GM21423 (cell line): Measurements from ENCODE around the gene FAAP100.

Experiments
- ATAC-seq: cut with Tn5 transposase; IDR thresholded peaks from one replicate; pipeline ENCODE4 v1.9.1; 2021; ENCODE audit warnings: mild to moderate bottlenecking, moderate library complexity; ENCODE audit not compliant: unreplicated experiment

FAAP100 gene

DNA sequence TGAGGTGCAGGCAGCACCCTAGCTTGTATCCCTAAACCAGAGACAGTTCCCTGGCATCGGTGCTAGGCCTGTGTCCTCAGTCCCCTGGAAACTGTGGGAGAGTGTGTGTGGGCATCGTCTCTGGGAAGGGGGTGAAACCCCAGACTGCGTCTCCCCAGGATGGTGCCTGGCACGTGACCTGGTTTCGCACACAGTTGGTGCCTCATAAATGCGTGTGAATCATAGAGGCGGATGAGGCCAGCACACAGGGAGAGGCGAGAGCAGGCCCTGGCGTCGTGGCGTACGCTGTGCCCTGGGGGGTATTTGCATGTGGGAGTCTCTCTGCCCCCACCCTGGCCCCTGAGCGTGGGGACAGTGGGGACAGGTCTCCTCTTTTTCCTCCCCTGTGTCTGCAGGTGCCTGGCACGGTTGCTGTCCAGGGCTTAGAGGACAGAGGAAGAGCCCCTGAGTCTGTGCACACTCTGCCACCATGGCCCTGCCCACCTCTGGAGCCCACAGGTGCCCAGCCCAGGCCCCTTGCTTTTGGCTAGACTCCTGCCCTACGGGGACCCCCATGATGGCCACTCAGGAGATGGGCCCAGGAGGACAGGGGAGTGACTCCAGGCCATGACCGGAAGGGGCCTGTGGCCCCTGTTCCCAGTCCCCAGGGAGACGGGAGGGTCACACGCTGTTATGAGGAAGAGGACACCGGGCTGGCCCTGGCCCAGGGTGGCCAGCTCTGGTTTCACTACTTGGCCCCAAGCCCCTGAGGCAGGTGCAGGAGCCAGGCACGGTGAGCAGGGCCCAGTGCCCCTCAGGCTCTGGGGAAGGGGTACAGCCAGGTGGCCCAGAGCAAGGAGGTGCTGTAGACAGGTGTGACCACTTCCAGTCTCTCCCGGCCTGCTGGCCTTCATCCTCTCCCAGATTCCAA lies 25.2 kb downstream of the FAAP100 start:
- no peak for ATAC-seq

DNA sequence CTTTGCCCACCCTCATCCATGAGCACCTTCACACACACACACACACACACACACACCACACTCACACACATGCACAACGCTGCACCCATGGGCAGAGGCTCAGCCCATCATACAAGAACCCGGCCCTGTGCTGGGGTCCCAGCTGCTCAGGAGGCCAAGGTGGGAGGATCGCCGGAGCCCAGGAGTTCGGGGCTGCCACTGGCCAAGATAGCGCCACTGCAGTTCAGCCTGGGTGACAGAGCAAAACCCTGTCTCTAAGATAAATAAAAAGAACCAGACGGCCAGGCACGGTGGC lies 27.3 kb downstream of the FAAP100 start:
- ATAC-seq: no peak

DNA sequence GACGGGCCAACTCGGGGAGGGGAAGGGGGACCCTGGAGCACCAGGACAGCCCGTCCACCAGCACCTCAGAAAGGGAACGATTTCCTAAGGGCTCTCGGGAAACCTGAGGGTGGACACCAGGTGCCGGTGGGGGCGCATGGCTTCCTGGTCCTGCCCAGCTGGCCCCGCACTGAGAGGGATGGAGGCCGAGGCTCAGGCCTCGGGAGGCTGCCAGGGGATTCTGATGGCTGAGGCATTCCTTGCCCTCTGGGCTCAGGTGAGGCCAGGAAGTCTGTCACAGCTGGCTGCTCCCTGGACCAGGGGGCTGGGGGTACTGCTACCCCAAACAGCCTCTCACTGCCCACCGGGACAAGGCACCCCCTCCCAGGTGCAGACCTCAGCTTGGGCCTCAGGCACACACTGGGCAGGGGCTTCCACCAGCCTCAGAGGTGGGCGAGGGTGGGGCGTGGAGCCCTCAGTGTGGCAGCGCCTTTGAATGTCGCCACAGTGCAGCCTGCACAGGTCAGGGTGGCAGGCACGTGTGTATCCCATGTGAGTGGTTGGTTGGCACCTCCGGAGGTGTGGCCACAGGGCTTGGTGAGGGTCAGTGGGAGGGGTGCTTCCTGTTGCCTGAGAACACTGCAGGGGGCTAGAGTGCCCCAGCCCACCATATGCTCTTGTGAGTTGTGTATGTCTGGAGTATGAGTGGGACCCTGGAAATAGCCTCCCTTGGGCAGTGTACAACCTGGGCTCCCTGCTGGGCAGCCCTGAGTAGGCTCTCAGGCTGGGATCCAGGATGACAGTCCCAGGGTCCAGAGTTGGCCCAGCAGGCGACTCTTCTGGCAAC lies 27.9 kb downstream of the FAAP100 start:
- ATAC-seq: no peak

DNA sequence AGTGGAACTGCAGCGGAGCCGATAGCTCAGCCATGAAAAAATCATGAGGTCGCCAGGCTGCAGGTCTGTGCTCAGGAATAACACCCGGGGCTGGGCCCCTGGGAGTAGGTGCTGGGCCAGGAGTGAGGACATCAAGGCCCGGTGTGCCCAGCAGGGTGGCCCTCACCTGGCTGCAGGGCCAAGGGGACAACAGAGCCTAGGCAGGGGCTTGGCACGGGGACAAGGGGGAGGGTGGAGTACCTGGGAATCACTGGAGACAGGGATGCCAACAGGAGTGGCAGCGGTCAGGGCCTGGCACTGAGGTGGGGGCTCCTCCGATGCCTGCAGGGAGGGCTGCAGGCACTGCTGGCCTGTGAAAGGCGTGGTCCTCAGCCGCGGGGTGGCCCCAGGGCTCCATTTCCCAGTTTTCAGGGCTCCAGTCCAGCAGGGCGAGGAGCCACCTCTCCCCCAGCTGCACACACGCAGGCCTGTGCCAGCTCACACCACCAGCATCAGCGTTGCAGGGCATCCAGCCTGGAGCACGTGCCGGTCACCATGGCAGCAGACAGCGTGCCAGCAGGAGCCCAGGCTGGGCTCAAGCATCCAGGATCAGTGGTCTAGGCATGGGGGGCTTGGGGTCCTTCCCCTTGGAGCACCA lies 28.6 kb downstream of the FAAP100 start:
- ATAC-seq: no peak

DNA sequence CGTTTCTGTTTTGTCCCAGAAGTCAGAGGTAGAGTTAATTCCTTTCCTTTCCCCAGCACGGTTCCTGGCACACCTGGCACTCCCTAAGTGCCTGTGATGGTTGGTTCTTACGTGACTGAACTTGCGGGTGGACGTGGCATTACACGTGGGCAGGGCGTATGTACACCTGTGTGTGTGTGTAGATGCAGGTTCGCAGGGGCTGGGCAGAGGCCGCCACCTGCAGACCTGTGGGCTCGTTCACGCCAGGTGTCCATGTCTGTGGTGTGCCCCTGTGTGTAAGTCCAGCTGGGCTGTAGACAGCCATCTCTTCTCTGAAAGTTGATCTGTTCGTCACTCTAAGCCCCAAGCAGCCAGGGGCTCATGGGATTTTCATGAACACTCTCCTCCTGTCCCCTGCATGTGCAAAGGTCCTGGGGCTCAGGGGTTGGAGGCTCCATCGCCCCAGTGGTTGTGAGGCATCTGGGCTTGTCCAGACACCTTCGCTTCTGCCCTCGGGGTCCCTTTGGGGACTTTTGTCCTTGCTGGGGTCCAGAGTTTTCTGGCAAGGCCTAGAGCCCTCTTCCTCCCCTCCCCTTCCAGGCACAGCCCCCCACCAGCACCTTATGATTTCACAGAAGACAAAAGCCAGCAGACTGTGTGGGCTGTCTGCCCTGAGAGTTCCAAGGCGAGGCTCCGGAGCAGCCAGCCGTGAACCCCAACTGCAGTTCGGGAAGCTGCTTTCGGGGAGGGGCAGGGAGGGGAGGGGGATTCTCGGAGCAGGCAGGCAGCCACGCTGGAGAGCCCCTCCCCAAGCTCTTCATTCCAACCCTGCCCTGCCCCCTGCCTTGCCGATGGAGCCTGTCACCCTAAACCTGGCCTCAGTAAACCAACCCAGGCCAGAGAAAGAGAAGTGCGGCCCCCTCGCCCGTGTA lies 29.4 kb downstream of the FAAP100 start:
- ATAC-seq: no peak

DNA sequence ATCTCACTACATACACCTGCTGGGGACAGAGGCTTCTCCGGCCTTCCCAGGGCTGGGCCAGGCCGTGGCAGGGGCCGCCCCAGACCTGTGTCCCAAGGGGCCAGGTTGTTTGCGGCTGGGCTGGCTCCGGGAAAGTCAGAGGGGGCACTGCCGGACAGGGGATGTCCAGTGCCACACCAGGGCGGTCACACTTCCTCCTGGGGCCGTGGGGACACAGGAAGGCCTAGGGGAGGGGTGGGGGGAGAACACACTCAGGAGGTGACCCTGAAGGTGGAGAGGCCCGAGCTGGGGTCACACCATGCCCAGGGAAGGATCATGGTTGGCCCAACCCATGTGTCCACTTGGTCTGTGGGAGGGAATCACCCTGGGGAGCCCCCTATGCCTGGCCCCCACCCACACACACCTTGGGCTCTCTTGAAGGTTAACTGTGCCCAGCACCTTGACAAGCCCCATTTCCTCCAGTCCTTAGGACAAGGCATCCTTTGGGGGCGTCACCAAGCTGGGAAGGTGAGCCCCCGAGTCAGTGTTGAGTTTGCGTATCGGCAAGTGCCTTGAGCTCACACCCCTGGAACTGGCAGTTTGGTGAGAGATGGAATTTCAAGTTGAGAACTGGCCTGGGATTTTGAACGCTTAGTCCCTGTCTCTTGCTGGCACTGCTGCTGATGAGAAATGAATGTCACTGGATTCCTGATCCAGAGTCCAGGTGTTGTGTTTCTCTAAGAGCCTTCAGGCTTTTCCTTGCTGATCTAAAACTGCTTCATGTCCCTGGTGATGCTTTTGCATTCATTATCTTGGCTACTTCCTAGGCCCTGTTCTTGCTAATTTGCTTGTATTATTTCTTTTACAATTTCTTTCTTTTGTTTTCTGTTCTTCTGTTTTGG lies 31.9 kb downstream of the FAAP100 start:
- ATAC-seq: no peak

DNA sequence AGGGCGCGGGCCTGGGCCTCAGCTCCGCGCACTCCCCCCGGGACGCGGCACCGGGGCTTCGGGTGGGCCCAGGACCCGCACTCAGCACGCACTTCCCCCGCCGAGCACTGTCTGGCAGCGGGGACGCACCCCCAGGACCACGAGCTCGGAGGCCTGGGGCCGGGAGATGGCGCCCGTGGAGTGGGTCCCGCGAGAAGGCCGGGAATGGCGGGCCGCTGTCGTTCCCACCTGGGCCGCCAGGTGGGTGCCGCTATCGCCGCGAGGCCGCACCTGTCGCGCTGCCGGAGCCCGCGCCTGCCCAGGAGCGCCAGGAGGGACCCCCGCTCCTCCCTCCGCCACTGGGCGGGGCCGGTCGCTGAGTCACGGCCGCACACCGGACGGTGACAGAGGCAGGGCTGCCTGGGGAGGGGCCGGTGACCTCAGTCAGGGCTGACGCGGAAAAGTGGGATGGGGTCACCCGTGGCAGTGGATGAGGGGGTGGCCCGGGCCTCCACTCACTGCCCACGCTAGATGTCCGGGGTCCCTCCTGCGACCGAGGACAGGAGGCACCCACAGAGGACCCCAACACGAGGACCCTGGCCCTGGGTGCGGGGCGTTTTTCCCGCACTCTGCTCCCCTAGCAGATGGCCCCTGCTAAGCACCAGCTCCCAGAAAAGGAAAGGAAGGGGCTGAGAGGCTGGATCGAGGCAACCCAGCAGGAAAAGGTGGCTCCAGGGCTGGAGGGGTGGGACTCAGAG lies 32.7 kb downstream of the FAAP100 start:
- no peak for ATAC-seq

DNA sequence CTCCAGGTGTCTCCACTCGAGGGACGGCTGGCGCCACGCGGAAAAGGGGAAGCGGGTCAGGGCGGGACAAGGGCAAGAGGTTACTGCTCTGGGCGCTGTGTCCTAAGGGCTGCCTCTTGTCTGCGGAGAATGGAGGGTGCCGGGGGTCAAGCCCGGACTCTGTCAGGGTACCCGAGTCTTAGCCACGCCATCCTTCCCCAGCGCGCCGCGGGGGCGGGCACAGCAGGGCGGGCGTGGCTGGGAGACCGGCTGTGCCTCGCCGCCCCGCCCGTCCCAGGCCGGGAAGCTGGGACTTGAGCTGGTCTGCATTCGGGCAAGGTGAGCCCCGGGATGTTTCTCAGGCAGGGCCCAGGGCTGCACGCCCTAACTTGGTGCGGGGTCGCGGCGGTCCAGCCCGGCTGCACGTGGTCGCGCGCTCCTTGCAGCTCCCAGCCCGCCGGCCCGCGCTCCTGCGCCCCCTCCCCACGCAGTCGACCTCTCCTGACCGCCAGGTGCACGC lies 33.3 kb downstream of the FAAP100 start:
- no peak for ATAC-seq

DNA sequence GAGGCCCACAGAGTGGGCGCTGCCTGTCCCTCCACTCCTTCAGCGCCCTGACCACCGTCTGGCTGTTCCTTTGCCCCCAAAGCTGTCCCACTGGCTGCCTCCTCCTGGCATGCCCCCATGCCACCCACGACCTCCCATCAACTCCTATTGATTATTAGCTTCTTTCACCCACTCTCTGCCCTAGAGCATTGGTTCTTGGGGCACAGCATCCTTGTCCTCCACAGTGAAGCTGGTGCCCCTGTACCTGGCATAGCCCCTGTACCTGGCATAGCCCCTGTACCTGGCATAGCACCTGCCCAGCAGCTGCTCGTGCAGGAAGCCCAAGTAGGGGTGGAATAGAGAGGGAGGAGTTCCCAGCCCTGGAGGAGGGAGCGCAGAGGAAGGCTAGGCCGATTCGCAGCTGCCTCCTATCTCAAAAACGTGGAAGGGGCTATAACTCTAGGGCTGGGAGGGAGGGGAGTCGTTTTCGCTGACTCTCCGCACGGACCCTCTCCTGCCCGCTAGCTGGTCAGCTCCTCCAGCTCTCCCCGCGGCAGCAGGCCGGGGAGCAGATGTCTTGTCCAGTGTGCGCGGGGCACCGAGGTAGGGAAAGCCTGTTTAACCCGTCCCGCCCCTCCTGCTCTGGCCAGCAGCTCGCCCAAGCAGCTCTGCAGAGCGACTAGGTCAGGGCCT lies 33.9 kb downstream of the FAAP100 start:
- no peak for ATAC-seq

DNA sequence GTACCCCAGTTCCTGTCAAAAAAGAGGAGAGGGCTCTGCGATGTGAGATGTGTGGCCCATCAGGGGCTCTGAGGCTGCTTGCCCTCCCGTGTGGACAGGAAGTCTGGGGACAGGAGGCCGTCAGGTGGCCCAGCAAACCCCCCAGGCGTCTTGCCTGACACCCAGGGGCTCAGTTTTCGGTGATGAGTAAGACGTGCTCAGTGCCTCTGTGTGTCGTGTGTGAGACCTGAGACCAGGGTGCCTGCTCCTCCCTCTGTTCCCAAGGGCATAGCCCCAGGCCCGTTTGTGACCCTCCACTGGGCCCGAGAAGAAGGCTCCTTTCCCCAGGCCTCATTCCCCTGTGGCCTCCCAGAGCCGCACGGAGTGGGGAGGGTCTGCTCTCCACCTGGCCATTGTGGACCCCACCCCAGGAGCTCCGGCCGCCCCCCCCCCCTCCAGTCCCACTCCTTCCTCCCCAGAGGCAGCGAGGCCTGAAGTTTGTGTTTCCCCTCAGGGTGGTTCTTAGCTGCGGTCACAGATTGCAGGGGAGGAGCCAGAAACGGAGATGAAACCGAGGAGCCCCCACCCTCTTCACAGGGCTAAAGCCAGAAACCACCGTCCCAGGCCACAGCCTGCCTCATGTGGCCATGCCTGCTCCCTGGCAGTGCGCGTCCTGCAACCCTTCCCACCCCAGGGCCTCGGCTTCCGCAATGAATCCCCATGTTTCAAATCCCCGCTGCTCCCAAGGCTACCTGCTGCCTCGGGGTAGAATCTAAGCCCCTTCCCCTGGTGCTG lies 34.6 kb downstream of the FAAP100 start:
- no peak for ATAC-seq

DNA sequence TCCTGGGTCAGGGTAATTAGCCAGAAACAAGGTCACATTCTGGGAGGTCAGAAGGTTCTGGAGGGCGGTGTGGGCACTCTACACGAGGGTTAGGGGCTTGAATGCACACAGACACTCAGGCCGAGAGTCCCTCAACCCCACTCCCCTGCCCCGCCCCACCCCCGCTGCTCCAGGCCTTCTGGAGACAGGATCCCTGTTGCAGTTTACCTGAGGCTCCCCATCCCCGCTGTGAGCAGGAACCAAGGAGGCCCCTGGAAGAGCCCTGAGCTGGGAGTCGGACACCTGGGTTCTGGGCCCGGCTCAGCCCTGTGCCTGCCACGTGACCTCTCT lies 35.2 kb downstream of the FAAP100 start:
- ATAC-seq: no peak

DNA sequence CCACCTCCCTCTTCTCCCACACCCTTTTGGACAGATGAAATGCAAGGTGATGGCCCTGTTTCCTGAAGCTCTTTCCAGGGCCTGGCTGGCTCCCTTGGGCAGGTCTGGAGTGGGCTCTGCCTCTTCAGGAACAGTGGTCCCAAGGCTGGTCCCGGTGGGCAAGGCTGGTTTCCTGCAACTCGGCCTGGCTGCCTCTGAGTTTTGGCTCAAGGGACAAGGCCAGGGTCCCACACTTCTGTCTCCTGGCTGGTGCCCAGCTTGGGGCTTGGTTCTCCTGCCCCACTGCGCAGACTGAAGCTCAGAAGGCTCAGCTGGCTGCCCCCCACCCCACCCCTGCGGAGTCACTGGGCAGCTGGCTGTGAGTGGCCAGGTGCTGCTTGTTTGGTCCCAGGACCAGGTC lies 35.7 kb downstream of the FAAP100 start:
- no peak for ATAC-seq

DNA sequence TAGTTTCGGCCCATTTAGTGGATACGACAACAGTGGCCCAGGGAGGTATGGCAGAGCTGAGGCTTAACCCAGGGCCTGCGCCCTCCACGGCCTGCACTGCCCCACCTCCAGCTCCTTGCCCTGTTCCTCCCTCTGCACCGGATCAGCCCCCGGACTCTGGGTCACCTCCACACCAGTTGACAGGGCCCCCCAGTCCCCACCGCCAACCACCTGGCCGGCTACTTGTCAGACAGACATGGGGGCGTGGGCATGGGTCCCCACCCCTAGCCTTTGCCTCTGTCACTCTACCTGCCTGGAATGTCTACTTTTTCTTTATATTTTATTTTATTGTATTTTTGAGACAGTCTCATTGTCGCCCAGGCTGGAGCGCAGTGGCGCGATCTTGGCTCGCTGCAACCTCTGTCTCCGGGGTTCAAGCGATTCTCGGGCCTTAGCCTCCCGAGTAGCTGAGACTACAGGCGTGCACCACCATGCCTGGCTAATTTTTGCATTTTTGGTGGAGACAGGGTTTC lies 36.6 kb downstream of the FAAP100 start:
- ATAC-seq: no peak

DNA sequence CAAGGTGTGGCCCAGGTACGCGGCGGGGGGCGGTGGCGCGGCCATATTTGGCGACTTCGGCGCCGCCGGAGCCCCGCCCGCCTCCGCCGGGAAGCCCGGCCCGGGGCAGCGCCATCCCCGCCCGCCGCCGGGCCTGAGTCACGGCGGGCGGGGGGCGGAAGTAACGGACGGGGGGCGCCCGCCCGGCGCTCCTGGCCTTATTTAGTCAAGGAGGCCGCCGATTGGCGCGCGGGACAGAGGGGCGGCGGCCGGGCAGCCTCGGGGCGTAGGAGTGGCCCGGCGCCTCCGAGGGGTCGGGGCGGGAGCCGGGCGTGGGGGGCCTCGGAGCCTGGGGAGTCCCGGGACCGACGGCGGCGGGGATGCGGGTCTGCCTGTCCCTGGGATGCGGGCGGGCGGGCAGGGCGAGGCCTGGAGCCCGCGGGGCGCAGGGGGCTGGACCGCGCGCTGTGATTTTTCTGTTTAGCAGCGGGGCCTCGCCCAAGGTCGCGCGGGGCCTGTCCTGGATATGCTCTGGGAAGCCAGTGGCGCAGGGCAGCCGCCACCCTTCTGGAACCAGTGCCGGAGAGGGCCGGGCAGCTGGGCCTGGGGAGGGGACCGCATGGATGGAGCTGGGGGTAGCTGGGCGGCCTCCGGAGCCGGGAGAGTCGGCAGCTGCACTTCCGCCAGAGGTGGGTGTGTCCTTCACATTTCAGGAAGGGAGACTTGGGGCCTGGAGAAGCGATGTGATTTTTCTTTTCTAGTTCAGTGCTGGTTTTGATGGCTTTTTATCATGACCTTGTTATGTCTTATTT lies 37.2 kb downstream of the FAAP100 start:
- ATAC-seq: peak; percentile 19

DNA sequence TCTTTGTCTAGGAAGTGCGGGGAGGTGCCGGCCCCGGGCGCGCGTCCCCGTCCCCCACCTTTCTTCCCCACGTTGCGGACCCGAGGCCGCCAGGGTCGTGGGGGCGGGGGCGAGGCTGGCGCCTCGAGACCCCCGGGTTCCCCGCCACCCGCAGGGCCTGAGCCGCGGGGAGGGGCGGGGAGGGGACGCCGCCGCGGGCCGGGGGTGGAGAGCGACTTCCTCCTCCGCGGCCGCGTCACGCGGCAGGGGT lies 37.7 kb downstream of the FAAP100 start:
- no peak for ATAC-seq

DNA sequence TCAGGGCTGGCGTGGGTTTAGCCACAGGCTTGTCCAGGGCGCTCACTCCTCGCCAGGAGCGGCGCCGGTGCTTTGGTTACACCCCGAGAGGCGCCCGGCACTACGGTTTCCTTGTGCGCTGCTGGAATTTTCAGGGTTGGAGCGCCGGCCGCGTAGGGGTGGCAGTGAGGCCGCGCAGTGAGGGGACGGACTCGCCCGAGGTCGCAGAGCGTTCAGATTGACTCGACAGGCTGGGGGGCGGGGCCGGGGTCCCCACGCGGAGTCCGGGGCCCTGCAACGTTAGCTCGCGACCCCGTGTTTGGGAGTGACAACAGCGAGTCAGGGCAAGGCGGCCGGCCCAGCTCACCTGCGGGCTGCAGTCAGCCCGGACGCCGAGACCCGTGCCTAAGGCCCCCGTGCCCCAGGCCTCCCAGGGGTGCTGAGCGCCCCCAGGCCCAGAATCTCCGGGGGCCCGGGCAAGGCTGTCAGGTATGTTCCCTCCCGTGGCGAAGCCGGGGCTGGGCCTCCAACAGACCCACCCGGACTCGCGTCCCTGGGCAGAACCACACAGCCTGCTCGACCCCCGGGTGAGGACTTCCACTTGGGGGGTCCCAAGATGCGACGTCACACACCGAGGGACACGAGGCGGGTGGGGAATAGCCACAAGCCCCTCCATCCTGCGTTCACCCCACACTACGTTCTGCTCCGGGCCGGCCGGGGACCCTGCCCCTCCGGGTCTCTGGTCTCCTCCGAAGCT lies 38.2 kb downstream of the FAAP100 start:
- ATAC-seq: peak; percentile 0
